ENCODE data around the gene JMJD7. TPM values are rescaled to one million over a fixed set of nuclear protein-coding genes. Genes with fewer than 3 reads are reported as not detected.

JMJD7 gene
- total and polyA plus RNA-seq, 2 donors (not counting 1 experiment from before 2014, with no cell fraction given): 33.4 to 43.9 TPM

DNA sequence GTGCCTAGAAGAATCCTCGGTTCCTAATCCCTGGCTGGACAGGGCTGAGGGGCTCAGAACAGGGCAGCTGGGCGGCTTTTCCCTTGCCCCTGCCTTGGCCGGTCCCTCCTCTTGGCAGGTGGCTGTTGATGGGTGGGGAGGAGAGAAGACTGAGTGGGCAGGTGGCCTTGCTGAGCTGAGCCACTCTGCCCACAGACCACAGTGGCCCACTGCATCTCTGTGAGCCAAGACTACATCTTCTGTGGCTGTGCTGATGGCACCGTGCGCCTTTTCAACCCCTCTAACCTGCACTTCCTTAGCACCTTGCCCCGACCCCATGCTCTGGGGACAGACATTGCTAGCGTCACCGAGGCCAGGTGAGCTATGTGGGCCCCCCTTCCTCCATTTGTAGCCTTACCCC is 14.5 kb upstream of the JMJD7 start:
- DNase-seq (no peak), ATAC-seq (ENCODE audit: low read depth) (no peak)
- Histone ChIP-seq H3K9ac (ENCODE audit: low read length) (no peak overlapping the region), H2AFZ (ENCODE audit: insufficient read depth, low read depth, low read length, poor library complexity, severe bottlenecking) (no peak overlapping the region), H3K79me2 (ENCODE audit: control insufficient read depth, insufficient read depth, low read length) (no peaks in the 10 kb centered on the region), H3K4me1 (ENCODE audit: control insufficient read depth in 2 of 2, insufficient read depth in 2 of 2, low read length in 2 of 2) (peaks cover 5 to 20% of the 10 kb centered on the region in 2 donors), H3K27ac (ENCODE audit: low read length in 2 of 2) (no peak overlapping the region), H3K9me3 (ENCODE audit: control extremely low read depth in 1 of 3, control insufficient read depth in 2 of 3, insufficient read depth in 1 of 3, low read length in 2 of 3) (no peaks in the 10 kb centered on the region), H3K4me2 (replicated peaks; ENCODE audit: low read depth, low read length, poor library complexity, severe bottlenecking) (no peak overlapping the region), H3K27me3 (replicated peaks in 1 of 4; ENCODE audit: control extremely low read depth in 1 of 4, control insufficient read depth in 3 of 4, insufficient read depth in 4 of 4, low read length in 3 of 4) (no peaks in the 10 kb centered on the region), H4K20me1 (ENCODE audit: control insufficient read depth, insufficient read depth, low read length, poor library complexity, severe bottlenecking) (no peaks in the 10 kb centered on the region), H3K36me3 (replicated peaks in 1 of 2; ENCODE audit: control extremely low read depth in 1 of 2, control insufficient read depth in 1 of 2, extremely low read depth in 1 of 2, insufficient read depth in 2 of 2, low read length in 1 of 2) (peaks cover 0 to 48% of the 10 kb centered on the region in 2 experiments), H3K4me3 (ENCODE audit: control extremely low read depth in 1 of 5, extremely low read depth in 1 of 5, insufficient read depth in 1 of 5, low read depth in 2 of 5, low read length in 4 of 5) (no peak overlapping the region)
- H3K9me3 Mint-ChIP-seq (ENCODE audit: insufficient read depth): no peaks in the 10 kb centered on the region
- intact Hi-C loops (cut with micrococcal nuclease): no loop called here
- ChIA-PET POLR2A (no interaction called here), CTCF (interaction anchor here (1.0 to 15.7 kb wide), 9 partner anchors 7 to 348 kb away, joined by 3 to 716 read pairs (median 27); partner anchors contain the start of gene MAPKBP1)
- 98% methylated on average over 5 of the region's 8 CpGs for WGBS (ENCODE audit: insufficient coverage)
- TF ChIP-seq, protein P1, sequence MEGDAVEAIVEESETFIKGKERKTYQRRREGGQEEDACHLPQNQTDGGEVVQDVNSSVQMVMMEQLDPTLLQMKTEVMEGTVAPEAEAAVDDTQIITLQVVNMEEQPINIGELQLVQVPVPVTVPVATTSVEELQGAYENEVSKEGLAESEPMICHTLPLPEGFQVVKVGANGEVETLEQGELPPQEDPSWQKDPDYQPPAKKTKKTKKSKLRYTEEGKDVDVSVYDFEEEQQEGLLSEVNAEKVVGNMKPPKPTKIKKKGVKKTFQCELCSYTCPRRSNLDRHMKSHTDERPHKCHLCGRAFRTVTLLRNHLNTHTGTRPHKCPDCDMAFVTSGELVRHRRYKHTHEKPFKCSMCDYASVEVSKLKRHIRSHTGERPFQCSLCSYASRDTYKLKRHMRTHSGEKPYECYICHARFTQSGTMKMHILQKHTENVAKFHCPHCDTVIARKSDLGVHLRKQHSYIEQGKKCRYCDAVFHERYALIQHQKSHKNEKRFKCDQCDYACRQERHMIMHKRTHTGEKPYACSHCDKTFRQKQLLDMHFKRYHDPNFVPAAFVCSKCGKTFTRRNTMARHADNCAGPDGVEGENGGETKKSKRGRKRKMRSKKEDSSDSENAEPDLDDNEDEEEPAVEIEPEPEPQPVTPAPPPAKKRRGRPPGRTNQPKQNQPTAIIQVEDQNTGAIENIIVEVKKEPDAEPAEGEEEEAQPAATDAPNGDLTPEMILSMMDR (IDR thresholded peaks at IDR 0.05): no peak
- no peak for TF ChIP-seq EZH2 (IDR thresholded peaks at IDR 0.05; ENCODE audit: borderline replicate concordance, insufficient read depth, low read depth, low read length, poor library complexity, severe bottlenecking)
- H3K4me3 Mint-ChIP-seq: no peak overlapping the region
- peaks cover 10% of the 10 kb centered on the region for H3K4me1 Mint-ChIP-seq
- H3K27ac Mint-ChIP-seq: no peak overlapping the region
- H3K27me3 Mint-ChIP-seq: no peaks in the 10 kb centered on the region

DNA sequence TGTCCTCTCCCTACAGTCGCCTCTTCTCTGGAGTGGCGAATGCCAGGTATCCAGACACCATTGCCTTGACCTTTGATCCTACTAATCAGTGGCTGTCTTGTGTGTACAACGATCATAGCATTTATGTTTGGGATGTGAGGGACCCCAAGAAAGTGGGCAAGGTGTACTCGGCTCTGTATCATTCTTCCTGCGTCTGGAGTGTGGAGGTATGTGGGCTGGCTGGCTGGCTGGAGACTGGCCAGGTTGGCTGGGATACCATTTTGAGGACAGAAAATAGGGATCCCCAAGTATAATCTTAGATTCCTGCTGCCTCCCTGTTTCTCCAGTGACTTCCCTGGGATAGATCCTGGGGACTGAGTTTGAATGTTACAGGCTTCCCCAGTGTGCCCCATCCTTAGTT is 13.4 kb upstream of the JMJD7 start:
- peaks cover 0 to 52% of the 10 kb centered on the region in 2 experiments for H3K36me3 ChIP-seq (replicated peaks in 1 of 2; ENCODE audit: control extremely low read depth in 1 of 2, control insufficient read depth in 1 of 2, extremely low read depth in 1 of 2, insufficient read depth in 2 of 2, low read length in 1 of 2)
- DNase-seq (no peak), ATAC-seq (ENCODE audit: low read depth) (no peak)
- intact Hi-C loops (cut with micrococcal nuclease): no loop called here
- 93% methylated on average over 2 of the region's 5 CpGs for WGBS (ENCODE audit: insufficient coverage)
- no peak overlapping the region for H3K4me2 ChIP-seq (replicated peaks; ENCODE audit: low read depth, low read length, poor library complexity, severe bottlenecking)
- ChIA-PET POLR2A (no interaction called here), CTCF (interaction anchor here (4.4 to 15.7 kb wide), 3 partner anchors 25 to 88 kb away, joined by 24 to 716 read pairs (median 92); partner anchors contain the start of gene MAPKBP1)
- H3K4me3 ChIP-seq (ENCODE audit: control extremely low read depth in 1 of 5, extremely low read depth in 1 of 5, insufficient read depth in 1 of 5, low read depth in 2 of 5, low read length in 4 of 5): no peak overlapping the region
- no peak overlapping the region for H3K9ac ChIP-seq (ENCODE audit: low read length)
- no peak overlapping the region for H2AFZ ChIP-seq (ENCODE audit: insufficient read depth, low read depth, low read length, poor library complexity, severe bottlenecking)
- Mint-ChIP-seq H3K9me3 (ENCODE audit: insufficient read depth) (no peaks in the 10 kb centered on the region), H3K27ac (no peak overlapping the region), H3K4me3 (no peak overlapping the region), H3K27me3 (no peaks in the 10 kb centered on the region), H3K4me1 (peaks cover 10% of the 10 kb centered on the region)
- H3K9me3 ChIP-seq (ENCODE audit: control extremely low read depth in 1 of 3, control insufficient read depth in 2 of 3, insufficient read depth in 1 of 3, low read length in 2 of 3): no peaks in the 10 kb centered on the region
- H3K27ac ChIP-seq (ENCODE audit: low read length in 2 of 2): no peak overlapping the region
- no peaks in the 10 kb centered on the region for H3K27me3 ChIP-seq (replicated peaks in 1 of 4; ENCODE audit: control extremely low read depth in 1 of 4, control insufficient read depth in 3 of 4, insufficient read depth in 4 of 4, low read length in 3 of 4)
- no peaks in the 10 kb centered on the region for H4K20me1 ChIP-seq (ENCODE audit: control insufficient read depth, insufficient read depth, low read length, poor library complexity, severe bottlenecking)
- H3K79me2 ChIP-seq (ENCODE audit: control insufficient read depth, insufficient read depth, low read length): no peaks in the 10 kb centered on the region
- TF ChIP-seq, protein P1 (IDR thresholded peaks at IDR 0.05): no peak
- no peak for TF ChIP-seq EZH2 (IDR thresholded peaks at IDR 0.05; ENCODE audit: borderline replicate concordance, insufficient read depth, low read depth, low read length, poor library complexity, severe bottlenecking)
- peaks cover 5 to 17% of the 10 kb centered on the region in 2 donors for H3K4me1 ChIP-seq (ENCODE audit: control insufficient read depth in 2 of 2, insufficient read depth in 2 of 2, low read length in 2 of 2)

Measured in B cell (primary cell).